Erythroblast (primary cell): ENCODE results near the gene ARFGAP3.

Experiments used
- GATA1 ChIP-seq: IDR thresholded peaks from 2 replicates; pipeline ENCODE4 v1.6.1; 2011; ENCODE audit warnings: low read depth, mild to moderate bottlenecking, control low read depth, low read length, moderate library complexity
- POLR2A ChIP-seq: IDR thresholded peaks from 2 replicates; pipeline ENCODE4 v1.6.1; 2011; ENCODE audit warnings: mild to moderate bottlenecking, low read length

- TF ChIP-seq POLR2A, result no peak
- no peak for TF ChIP-seq GATA1
These were observed 39.5 kb downstream of the ARFGAP3 start for GRCh38 chr22:42817556-42817955.
